PC-3 (cell line): ENCODE data around the gene MAFF. TPM values are rescaled to one million over a fixed set of nuclear protein-coding genes. Genes with fewer than 3 reads are reported as not detected.

Experiments
- ATAC-seq: fragments of 200-7000 bp; cut with Tn5 transposase; 2 replicates; pipeline ENCODE4 v1.9.1; 2020; ENCODE audit warnings: mild to moderate bottlenecking, moderate library complexity
- BruUV-seq: library from RNA; stranded (reverse); fragments of 400-500 nt; replicated peaks from 2 replicates; lab custom pipeline; 2021; lab: Mats Ljungman, UMichigan
- CTCF ChIA-PET: fragments of 300-600 bp; sonication (Branson Sonifier 250); formaldehyde crosslinking; loops from one replicate; lab custom pipeline; 2022; ENCODE audit warnings: antibody characterized with exemption; lab: Charles Lee
- POLR2A ChIA-PET: fragments of 300-600 bp; sonication (Branson Sonifier 250); formaldehyde crosslinking; loops from one replicate; lab custom pipeline; 2022; ENCODE audit warnings: antibody characterized with exemption; ENCODE audit not compliant: unreplicated experiment; lab: Charles Lee
- DNase-seq: peaks from one replicate; pipeline ENCODE4 v3.0.0-alpha.2; 2015
- H2AFZ ChIP-seq: fragments of 300-600 bp; sonication (generic); 2 replicates; pipeline ENCODE4 v1.6.0; 2016; ENCODE audit warnings: antibody characterized with exemption, low read length
- H3F3A ChIP-seq: fragments of 300-600 bp; sonication (generic); one replicate; pipeline ENCODE4 v1.6.0; 2017; ENCODE audit warnings: antibody characterized with exemption, low read length, control low read depth, mild to moderate bottlenecking; ENCODE audit not compliant: unreplicated experiment
- H3K27ac ChIP-seq: fragments of 300-600 bp; sonication (generic); 2 replicates; pipeline ENCODE4 v1.5.1; 2016; ENCODE audit warnings: mild to moderate bottlenecking, low read length
- H3K27me3 ChIP-seq: fragments of 300-600 bp; sonication (generic); 2 replicates; pipeline ENCODE4 v1.6.1; 2016; ENCODE audit warnings: low read length, mixed read lengths
- H3K36me3 ChIP-seq: fragments of 300-600 bp; sonication (generic); 2 replicates; pipeline ENCODE4 v1.6.1; 2016; ENCODE audit warnings: low read depth, mixed run types, low read length, mixed read lengths
- H3K4me1 ChIP-seq: fragments of 300-600 bp; sonication (generic); 2 replicates; pipeline ENCODE4 v1.5.1; 2016; ENCODE audit warnings: low read length; ENCODE audit not compliant: insufficient read depth
- H3K4me2 ChIP-seq: fragments of 300-600 bp; sonication (generic); 2 replicates; pipeline ENCODE4 v1.6.0; 2016; ENCODE audit warnings: low read length
- H3K4me3 ChIP-seq: fragments of 300-600 bp; sonication (generic); 2 replicates; pipeline ENCODE4 v1.5.1; 2016; ENCODE audit warnings: mild to moderate bottlenecking, low read length, mixed read lengths
- H3K79me2 ChIP-seq: fragments of 300-600 bp; sonication (generic); 2 replicates; pipeline ENCODE4 v1.6.1; 2017; ENCODE audit warnings: low read length, mixed read lengths
- H3K9ac ChIP-seq: fragments of 300-600 bp; sonication (generic); 2 replicates; pipeline ENCODE4 v1.6.0; 2016; ENCODE audit warnings: mild to moderate bottlenecking, low read length
- H3K9me2 ChIP-seq: fragments of 300-600 bp; sonication (generic); replicated peaks from 2 replicates; pipeline ENCODE4 v1.6.1; 2016; ENCODE audit warnings: mixed run types, low read length, mixed read lengths
- H3K9me3 ChIP-seq: fragments of 300-600 bp; sonication (generic); 2 replicates; pipeline ENCODE4 v1.6.1; 2016; ENCODE audit warnings: low read length, mixed read lengths
- H4K20me1 ChIP-seq: fragments of 300-600 bp; sonication (generic); 2 replicates; pipeline ENCODE4 v1.6.1; 2016; ENCODE audit warnings: low read length, mixed read lengths
- EZH2 ChIP-seq: fragments of 300-600 bp; sonication (generic); IDR thresholded peaks from one replicate; pipeline ENCODE4 v1.6.1; 2017; ENCODE audit warnings: antibody characterized with exemption, mild to moderate bottlenecking, low read length; ENCODE audit not compliant: unreplicated experiment
- EZH2phosphoT487 ChIP-seq: fragments of 300-600 bp; sonication (generic); IDR thresholded peaks from 2 replicates; pipeline ENCODE4 v1.6.1; 2018; ENCODE audit warnings: mild to moderate bottlenecking, antibody characterized with exemption, low read length, borderline replicate concordance
- intact Hi-C: fragments of 100-400 bp; cut with micrococcal nuclease; formaldehyde crosslinking; loops from 2 replicates; pipeline ENCODE4 v1.9.0; 2023
- total RNA-seq: library from RNA; depleted of rRNA; stranded (reverse); fragments of >200 nt; gene quantifications from 2 replicates; pipeline ENCODE4 v1.2.3, GENCODE V29; 2014
- TF ChIP-seq, protein P1 (sequence below): fragments of 300-600 bp; sonication (generic); conservative IDR thresholded peaks from 2 replicates; pipeline ENCODE4 v1.5.1; 2017; ENCODE audit warnings: antibody characterized with exemption, low read depth, mild to moderate bottlenecking, low read length

The MAFF gene
- total RNA-seq, 1 experiment from 2014 or later, result 72.6 TPM

DNA sequence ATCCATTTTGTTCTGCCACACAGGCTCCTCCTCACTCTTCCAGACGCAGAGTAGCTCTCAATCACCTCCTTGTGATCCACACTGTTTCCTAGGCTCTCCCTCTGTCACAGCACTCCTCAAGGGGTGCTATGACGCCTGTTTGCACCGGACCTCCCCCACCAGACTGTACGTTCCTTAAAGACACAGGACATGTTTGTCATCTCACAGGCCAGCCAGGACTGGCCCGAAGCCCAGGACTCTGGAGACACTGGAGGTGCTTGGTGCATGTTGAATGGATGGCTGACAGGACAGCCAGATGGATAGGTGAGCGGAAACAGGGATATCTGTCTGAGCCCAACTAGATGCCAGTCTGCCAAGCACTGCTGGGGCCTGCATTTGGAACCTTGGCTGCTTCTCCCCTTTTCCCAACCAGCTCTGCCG, 33.8 kb upstream of the MAFF start:
- Histone ChIP-seq H3K4me2 (no peak overlapping the region), H3K4me3 (no peak overlapping the region), H3K79me2 (no peaks in the 10 kb centered on the region), H3K36me3 (no peaks in the 10 kb centered on the region), H3F3A (no peaks in the 10 kb centered on the region), H3K9me2 (no peaks in the 10 kb centered on the region), H3K27ac (no peak overlapping the region), H3K27me3 (no peaks in the 10 kb centered on the region), H3K9me3 (no peaks in the 10 kb centered on the region), H4K20me1 (no peaks in the 10 kb centered on the region), H2AFZ (no peak overlapping the region), H3K4me1 (peaks cover 4% of the 10 kb centered on the region; the same call in 1 of the 2 replicates), H3K9ac (no peak overlapping the region)
- TF ChIP-seq, protein P1, sequence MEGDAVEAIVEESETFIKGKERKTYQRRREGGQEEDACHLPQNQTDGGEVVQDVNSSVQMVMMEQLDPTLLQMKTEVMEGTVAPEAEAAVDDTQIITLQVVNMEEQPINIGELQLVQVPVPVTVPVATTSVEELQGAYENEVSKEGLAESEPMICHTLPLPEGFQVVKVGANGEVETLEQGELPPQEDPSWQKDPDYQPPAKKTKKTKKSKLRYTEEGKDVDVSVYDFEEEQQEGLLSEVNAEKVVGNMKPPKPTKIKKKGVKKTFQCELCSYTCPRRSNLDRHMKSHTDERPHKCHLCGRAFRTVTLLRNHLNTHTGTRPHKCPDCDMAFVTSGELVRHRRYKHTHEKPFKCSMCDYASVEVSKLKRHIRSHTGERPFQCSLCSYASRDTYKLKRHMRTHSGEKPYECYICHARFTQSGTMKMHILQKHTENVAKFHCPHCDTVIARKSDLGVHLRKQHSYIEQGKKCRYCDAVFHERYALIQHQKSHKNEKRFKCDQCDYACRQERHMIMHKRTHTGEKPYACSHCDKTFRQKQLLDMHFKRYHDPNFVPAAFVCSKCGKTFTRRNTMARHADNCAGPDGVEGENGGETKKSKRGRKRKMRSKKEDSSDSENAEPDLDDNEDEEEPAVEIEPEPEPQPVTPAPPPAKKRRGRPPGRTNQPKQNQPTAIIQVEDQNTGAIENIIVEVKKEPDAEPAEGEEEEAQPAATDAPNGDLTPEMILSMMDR, result no peak
- TF ChIP-seq EZH2phosphoT487, result no peak
- no peak for TF ChIP-seq EZH2
- ChIA-PET CTCF (no interaction called here), POLR2A (no interaction called here)
- no TSS peak for BruUV-seq
- intact Hi-C loops, result no loop called here
- ATAC-seq (no peak), DNase-seq (no peak)

DNA sequence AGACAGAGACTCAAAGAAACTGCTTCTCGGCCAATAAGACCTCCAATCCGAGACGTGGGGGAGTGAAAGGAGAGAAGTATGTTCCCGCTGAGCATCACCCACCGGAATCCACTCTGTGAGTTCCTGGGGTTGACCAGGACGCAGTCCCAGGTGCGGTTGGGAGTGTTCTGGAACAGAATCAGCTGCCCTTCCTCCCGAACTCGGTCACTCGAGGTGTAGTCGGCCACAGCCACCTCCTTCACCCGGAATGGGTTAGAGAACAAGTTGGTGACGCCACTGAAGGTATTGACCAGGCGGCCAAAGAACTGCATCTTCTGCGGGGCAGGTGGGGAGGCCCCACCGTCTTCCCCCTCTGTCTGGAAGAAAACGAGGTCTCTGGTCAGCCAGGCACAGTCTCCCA, 32.7 kb upstream of the MAFF start:
- no peaks in the 10 kb centered on the region for H3F3A ChIP-seq
- no peak overlapping the region for H3K4me3 ChIP-seq
- H3K79me2 ChIP-seq, result no peaks in the 10 kb centered on the region
- DNase-seq, result no peak
- no peaks in the 10 kb centered on the region for H4K20me1 ChIP-seq
- H3K27me3 ChIP-seq, result no peaks in the 10 kb centered on the region
- no TSS peak for BruUV-seq
- ChIA-PET POLR2A (no interaction called here), CTCF (no interaction called here)
- H3K9ac ChIP-seq, result no peak overlapping the region
- H2AFZ ChIP-seq, result no peak overlapping the region
- H3K9me2 ChIP-seq, result no peaks in the 10 kb centered on the region
- no peaks in the 10 kb centered on the region for H3K9me3 ChIP-seq
- H3K36me3 ChIP-seq, result no peaks in the 10 kb centered on the region
- H3K4me2 ChIP-seq, result no peak overlapping the region
- intact Hi-C loops, result no loop called here
- no peak for ATAC-seq
- TF ChIP-seq, protein P1, result no peak
- TF ChIP-seq EZH2phosphoT487 (no peak), EZH2 (no peak)
- H3K4me1 ChIP-seq, result peaks cover 7% of the 10 kb centered on the region; the same call in 1 of the 2 replicates
- H3K27ac ChIP-seq, result no peak overlapping the region

DNA sequence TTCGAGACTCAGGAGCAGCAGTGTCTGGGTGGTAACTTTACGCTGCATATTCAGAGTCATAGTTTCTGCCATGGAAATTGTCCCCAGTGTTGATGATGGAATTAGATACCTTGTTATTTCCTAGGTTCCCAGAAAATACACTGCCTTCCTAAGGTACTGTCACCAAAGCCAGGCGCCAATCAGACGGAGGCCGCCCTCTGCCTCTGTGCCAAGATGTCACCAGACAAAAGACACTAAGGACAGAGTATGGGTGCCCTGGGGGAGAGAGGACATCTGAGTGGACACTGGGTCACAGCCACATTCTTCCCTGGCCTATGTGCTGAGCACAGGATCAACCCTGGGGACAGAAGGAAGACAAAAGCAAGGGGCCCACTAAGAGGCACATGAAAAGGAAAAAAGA, 31.3 kb upstream of the MAFF start:
- CTCF ChIA-PET, result no interaction called here
- H3F3A ChIP-seq, result no peaks in the 10 kb centered on the region
- TF ChIP-seq, protein P1, result no peak
- no peak for TF ChIP-seq EZH2phosphoT487
- TF ChIP-seq EZH2, result no peak
- no peak overlapping the region for H3K4me3 ChIP-seq
- no peaks in the 10 kb centered on the region for H3K9me3 ChIP-seq
- no peak overlapping the region for H2AFZ ChIP-seq
- no peaks in the 10 kb centered on the region for H3K79me2 ChIP-seq
- no peaks in the 10 kb centered on the region for H3K27me3 ChIP-seq
- H3K9me2 ChIP-seq, result no peaks in the 10 kb centered on the region
- no peaks in the 10 kb centered on the region for H4K20me1 ChIP-seq
- H3K4me1 ChIP-seq, result peaks cover 7% of the 10 kb centered on the region; the same call in 1 of the 2 replicates
- no peak overlapping the region for H3K27ac ChIP-seq
- no TSS peak for BruUV-seq
- H3K36me3 ChIP-seq, result no peaks in the 10 kb centered on the region
- POLR2A ChIA-PET, result no interaction called here
- ATAC-seq, result no peak
- no peak overlapping the region for H3K9ac ChIP-seq
- intact Hi-C loops, result no loop called here
- H3K4me2 ChIP-seq, result no peak overlapping the region
- DNase-seq, result no peak
